Upper lobe of right lung (tissue), 1 donor: ENCODE measurements around the gene TTC7B. TPM values are rescaled to one million over a fixed set of nuclear protein-coding genes. Genes with fewer than 3 reads are reported as not detected.
A peak's percentile ranks its signal among the peaks of the same experiment; 100 is the strongest.

Experiments
- ATAC-seq: fragments of 200-7000 bp; cut with Tn5 transposase; one replicate; pipeline ENCODE4 v1.9.1; 2020; ENCODE audit warnings: mild to moderate bottlenecking, moderate library complexity
- DNase-seq: peaks from one replicate; pipeline ENCODE4 v3.0.0-alpha.2; 2020
- H3K27ac ChIP-seq: fragments of 200-600 bp; one replicate; pipeline ENCODE4 v1.8.0; 2022
- H3K27me3 ChIP-seq: fragments of 200-600 bp; one replicate; pipeline ENCODE4 v1.8.0; 2022; ENCODE audit warnings: mild to moderate bottlenecking
- H3K36me3 ChIP-seq: fragments of 200-600 bp; one replicate; pipeline ENCODE4 v1.8.0; 2022
- H3K4me1 ChIP-seq: fragments of 200-600 bp; one replicate; pipeline ENCODE4 v1.8.0; 2022
- H3K4me3 ChIP-seq: fragments of 200-600 bp; one replicate; pipeline ENCODE4 v1.8.0; 2022; ENCODE audit warnings: mild to moderate bottlenecking
- H3K9me3 ChIP-seq: fragments of 200-600 bp; one replicate; pipeline ENCODE4 v1.8.0; 2022
- CTCF ChIP-seq: fragments of 200-600 bp; IDR thresholded peaks from one replicate; pipeline ENCODE4 v1.8.0; 2022; ENCODE audit warnings: antibody characterized with exemption
- intact Hi-C: fragments of 100-400 bp; cut with DNase I; formaldehyde crosslinking; loops from one replicate; pipeline ENCODE4 v1.11.0; 2022
- total RNA-seq: library from RNA; stranded (reverse); fragmentation: NEBNext Ultra II Directional; extraction: Animal tissue kit (Norgen Biotek cat#: 25700); gene quantifications from one replicate; pipeline ENCODE4 v1.2.1, GENCODE V29; 2021
- donor health status: DM: no; HTN: yes; CAD: no; lungs with severe emphysema.

Gene TTC7B
- total RNA-seq, 1 donor from 2014 or later = 41.5 TPM

- H3K36me3 ChIP-seq = no peaks in the 10 kb centered on the region
- H3K4me1 ChIP-seq = no peaks in the 10 kb centered on the region
- no peak overlapping the region for H3K27ac ChIP-seq
- ATAC-seq = no peak
- no peak overlapping the region for H3K4me3 ChIP-seq
- intact Hi-C loops = no loop called here
- H3K9me3 ChIP-seq = no peaks in the 10 kb centered on the region
- H3K27me3 ChIP-seq = no peaks in the 10 kb centered on the region
- no peak for TF ChIP-seq CTCF
- DNase-seq = no peak
Observed at GRCh38 chr14:90583427-90583826, 232.8 kb downstream of the TTC7B start.

DNA sequence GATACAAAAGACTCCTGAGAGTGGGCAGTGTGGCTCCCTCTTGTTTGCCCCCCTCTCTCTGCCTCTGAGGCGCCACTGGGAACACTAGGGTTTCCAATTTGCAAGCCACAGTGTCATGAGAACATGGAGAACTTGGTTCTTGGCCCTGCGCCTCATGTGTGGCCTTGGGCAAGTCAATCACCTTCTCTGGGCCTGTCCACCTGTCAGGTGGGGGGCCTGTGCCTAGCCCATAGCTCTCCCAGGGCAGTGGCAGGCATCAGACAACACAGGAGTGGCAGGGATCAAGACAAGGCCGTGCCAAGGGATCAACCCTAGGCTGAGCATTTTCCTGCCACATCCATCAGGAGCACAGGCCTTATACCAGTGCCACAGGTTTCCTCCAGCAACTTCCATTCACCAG is 234.1 kb downstream of the TTC7B start:
- Histone ChIP-seq H3K27ac (no peak overlapping the region), H3K4me1 (no peaks in the 10 kb centered on the region), H3K36me3 (no peaks in the 10 kb centered on the region), H3K4me3 (no peak overlapping the region), H3K9me3 (no peaks in the 10 kb centered on the region), H3K27me3 (no peaks in the 10 kb centered on the region)
- ATAC-seq = no peak
- DNase-seq = peak; percentile 35
- intact Hi-C loops = no loop called here
- TF ChIP-seq CTCF = no peak

GRCh38 chr14:90581745-90582144 is 234.5 kb downstream of the TTC7B start:
- intact Hi-C loops = no loop called here
- Histone ChIP-seq H3K36me3 (no peaks in the 10 kb centered on the region), H3K27me3 (no peaks in the 10 kb centered on the region), H3K9me3 (no peaks in the 10 kb centered on the region), H3K4me3 (no peak overlapping the region), H3K4me1 (no peaks in the 10 kb centered on the region), H3K27ac (no peak overlapping the region)
- ATAC-seq (no peak), DNase-seq (no peak)
- TF ChIP-seq CTCF = no peak

GRCh38 chr14:90580377-90581335 is 235.6 kb downstream of the TTC7B start:
- Histone ChIP-seq H3K27ac (no peak overlapping the region), H3K27me3 (no peaks in the 10 kb centered on the region), H3K4me3 (no peak overlapping the region), H3K4me1 (no peaks in the 10 kb centered on the region), H3K36me3 (no peaks in the 10 kb centered on the region), H3K9me3 (no peaks in the 10 kb centered on the region)
- TF ChIP-seq CTCF = no peak
- no peak for ATAC-seq
- peak; percentile 51 for DNase-seq
- intact Hi-C loops = no loop called here

DNA sequence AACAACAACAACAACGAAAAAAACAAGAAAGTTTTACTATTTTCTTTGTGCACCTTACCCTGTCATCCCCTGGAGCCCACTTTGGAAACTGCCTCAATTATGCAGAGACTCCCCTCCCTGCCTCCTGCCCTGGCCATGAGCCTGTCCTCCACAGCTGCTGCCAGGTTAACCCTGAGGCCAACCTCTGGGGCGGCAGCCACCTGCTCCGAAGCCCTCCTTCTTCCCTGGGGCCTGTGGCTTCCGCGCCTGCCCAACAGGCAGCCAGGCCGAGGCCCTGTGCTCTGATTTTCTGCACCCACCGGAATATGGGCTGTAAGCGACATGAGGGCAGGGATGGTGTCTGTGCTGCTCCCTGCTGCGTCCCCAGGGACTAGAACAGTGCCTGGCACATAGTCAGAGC is 236.4 kb downstream of the TTC7B start:
- Histone ChIP-seq H3K9me3 (no peaks in the 10 kb centered on the region), H3K27ac (no peak overlapping the region), H3K27me3 (no peaks in the 10 kb centered on the region), H3K4me1 (no peaks in the 10 kb centered on the region), H3K36me3 (no peaks in the 10 kb centered on the region), H3K4me3 (no peak overlapping the region)
- intact Hi-C loops = no loop called here
- ATAC-seq (no peak), DNase-seq (peak; percentile 55)
- TF ChIP-seq CTCF = no peak
